ENCODE results near the gene HES2. TPM values are rescaled to one million over a fixed set of nuclear protein-coding genes. Genes with fewer than 3 reads are reported as not detected.
A peak's percentile ranks its signal among the peaks of the same experiment; 100 is the strongest.

The HES2 gene
- total RNA-seq, 4 donors from 2014 or later, result 10.5 to 38.8 (median 25.4) TPM

DNA sequence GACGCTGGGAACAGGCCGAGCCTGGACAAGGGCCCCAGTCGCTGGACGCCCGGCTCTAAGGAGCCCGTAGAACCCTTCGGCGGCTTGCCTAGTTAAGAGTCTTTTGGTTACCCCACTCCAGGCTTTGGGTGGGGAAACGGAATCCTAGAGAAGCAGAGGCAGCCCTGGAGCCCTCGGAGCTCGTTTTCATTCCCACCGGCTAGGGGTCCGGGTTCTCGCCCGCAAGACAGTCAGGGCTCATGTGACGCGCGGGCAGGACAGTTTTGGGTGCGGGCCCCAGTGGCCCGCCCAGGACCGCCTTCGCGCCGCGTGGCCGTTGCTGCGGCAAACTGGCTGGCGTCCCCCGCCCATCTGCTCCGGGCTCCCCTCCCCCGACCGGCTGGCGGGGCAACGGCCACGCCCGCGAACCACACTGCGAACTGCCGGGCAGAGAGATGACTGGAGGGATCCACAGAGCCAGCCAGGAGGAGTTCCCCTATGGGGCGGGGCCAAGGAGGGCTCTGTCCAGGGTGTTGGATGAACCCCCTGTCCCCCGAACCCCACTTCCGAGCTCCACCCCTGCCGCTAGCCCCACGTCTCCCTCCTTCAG, 829 bp upstream of the HES2 start:
- TF ChIP-seq POLR2AphosphoS5 (IDR thresholded peaks at IDR 0.05) (peak in 2 of 3 donors; percentile 17 to 18), POLR2A (IDR thresholded peaks at IDR 0.05) (no peak), EP300 (IDR thresholded peaks at IDR 0.05; ENCODE audit: low read depth) (no peak)
- TF ChIP-seq, protein P1, sequence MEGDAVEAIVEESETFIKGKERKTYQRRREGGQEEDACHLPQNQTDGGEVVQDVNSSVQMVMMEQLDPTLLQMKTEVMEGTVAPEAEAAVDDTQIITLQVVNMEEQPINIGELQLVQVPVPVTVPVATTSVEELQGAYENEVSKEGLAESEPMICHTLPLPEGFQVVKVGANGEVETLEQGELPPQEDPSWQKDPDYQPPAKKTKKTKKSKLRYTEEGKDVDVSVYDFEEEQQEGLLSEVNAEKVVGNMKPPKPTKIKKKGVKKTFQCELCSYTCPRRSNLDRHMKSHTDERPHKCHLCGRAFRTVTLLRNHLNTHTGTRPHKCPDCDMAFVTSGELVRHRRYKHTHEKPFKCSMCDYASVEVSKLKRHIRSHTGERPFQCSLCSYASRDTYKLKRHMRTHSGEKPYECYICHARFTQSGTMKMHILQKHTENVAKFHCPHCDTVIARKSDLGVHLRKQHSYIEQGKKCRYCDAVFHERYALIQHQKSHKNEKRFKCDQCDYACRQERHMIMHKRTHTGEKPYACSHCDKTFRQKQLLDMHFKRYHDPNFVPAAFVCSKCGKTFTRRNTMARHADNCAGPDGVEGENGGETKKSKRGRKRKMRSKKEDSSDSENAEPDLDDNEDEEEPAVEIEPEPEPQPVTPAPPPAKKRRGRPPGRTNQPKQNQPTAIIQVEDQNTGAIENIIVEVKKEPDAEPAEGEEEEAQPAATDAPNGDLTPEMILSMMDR (IDR thresholded peaks at IDR 0.05), result no peak
- peaks cover 16 to 58% (median 56%) of the 10 kb centered on the region in 4 donors for H3K4me1 ChIP-seq
- in situ Hi-C loops (cut with MboI; ENCODE audit: low pct_ligation_motif_present in 1 of 4, low pct_unique_long_range_greater_than_20kb in 1 of 4, low sequenced_read_pairs in 3 of 4), result loop anchor here in 1 of 4 donors (25.0 kb wide), 1 partner anchor 183 kb away; the partner anchor contains the start of genes HES3 and ICMT
- no peaks in the 10 kb centered on the region for H3K9me3 ChIP-seq
- peaks cover 91% of the 10 kb centered on the region for H3K27me3 ChIP-seq
- H3K4me3 ChIP-seq, result peak overlapping the region in 2 of 4 donors; percentile 51 to 56
- H3K27ac ChIP-seq, result peak overlapping the region in 3 of 4 donors; percentile 72 to 84 (median 81)
- intact Hi-C loops (cut with DNase I; ENCODE audit: low total_unique reads), result no loop called here
- 8% methylated on average over 36 of the region's 44 CpGs; no CpG with 5 or more reads in 1 of the 2 donors for WGBS, 2 donors (ENCODE audit: low coverage in 1 of 2)
- peak; percentile 71 for DNase-seq
- no peaks in the 10 kb centered on the region for H3K36me3 ChIP-seq

DNA sequence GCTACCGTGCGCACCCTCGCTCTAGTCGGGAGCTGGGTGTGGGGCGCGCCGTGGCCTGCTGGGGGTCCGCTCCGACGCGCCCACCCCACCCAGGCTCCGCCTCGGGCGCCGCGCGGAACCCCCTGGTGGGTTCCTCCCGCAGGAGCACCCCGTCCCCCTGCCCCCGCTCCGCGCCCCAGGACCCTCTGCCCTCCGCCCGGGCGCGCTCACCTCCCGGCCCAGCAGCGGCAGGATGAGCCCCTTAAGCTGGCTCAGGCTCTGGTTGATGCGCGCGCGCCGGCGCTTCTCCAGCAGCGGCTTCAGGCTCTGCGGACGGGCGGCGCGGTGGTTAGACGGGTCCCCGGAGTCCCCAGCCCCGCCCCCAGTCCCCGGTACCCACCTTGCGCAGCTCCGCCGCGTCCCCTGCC, 319 bp downstream of the HES2 start:
- WGBS, 2 donors (ENCODE audit: low coverage in 1 of 2), result 3% methylated on average over 27 of the region's 48 CpGs; no CpG with 5 or more reads in 1 of the 2 donors
- in situ Hi-C loops (cut with MboI; ENCODE audit: low pct_ligation_motif_present in 1 of 4, low pct_unique_long_range_greater_than_20kb in 1 of 4, low sequenced_read_pairs in 3 of 4), result loop anchor here in 1 of 4 donors (25.0 kb wide), 1 partner anchor 182 kb away; the partner anchor contains the start of genes HES3 and ICMT
- TF ChIP-seq POLR2A (IDR thresholded peaks at IDR 0.05) (no peak), EP300 (IDR thresholded peaks at IDR 0.05; ENCODE audit: low read depth) (no peak), POLR2AphosphoS5 (IDR thresholded peaks at IDR 0.05) (no peak)
- TF ChIP-seq, protein P1 (IDR thresholded peaks at IDR 0.05), result no peak
- Histone ChIP-seq H3K4me3 (peak overlapping the region; percentile 19 to 56 (median 41)), H3K27ac (peak overlapping the region; percentile 63 to 84 (median 76)), H3K27me3 (peaks cover 91% of the 10 kb centered on the region), H3K9me3 (no peaks in the 10 kb centered on the region), H3K4me1 (peaks cover 22 to 60% (median 56%) of the 10 kb centered on the region in 4 donors), H3K36me3 (no peaks in the 10 kb centered on the region)
- intact Hi-C loops (cut with DNase I; ENCODE audit: low total_unique reads), result loop anchor here (5.0 kb wide), 1 partner anchor 647 kb away; no protein-coding TSS in a partner anchor
- DNase-seq, result no peak

DNA sequence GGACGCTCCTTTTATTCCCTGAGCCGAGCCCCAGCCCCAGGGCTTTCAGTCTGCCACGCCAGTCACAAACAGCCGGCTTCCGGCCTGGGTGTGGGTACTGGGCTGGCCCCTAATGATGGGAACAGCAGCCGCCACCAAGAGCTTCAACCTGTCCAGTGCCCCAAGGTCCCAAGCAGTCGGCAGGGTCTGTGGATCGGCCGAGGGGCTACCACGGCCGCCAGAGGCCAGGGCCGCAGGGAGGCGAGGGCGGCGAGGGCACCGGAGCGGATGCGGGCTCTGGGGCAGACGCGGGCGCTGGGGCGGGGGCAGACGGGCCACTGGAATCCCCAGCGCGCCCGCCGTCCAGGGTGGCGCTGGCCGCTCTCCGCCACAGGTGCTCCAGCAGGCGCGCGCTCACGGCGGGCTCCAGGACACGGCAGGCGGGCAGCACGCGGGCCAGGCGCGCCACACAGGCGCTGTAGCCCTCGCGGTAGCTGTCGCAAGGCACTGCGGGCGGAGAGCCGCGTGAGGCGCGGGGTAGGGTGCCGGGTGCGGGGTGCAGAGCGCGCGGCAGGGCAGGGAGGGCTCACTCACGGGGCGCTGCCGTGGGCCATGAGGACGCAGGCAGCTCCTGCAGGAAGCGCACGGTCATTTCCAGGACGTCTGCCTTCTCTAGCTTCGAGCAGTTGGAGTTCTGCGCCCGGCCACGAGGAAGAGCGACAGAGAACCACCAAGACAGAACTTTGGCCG, 887 bp downstream of the HES2 start:
- intact Hi-C loops (cut with DNase I; ENCODE audit: low total_unique reads) (loop anchor here (5.0 kb wide), 1 partner anchor 647 kb away; no protein-coding TSS in a partner anchor), in situ Hi-C loops (cut with MboI; ENCODE audit: low pct_ligation_motif_present in 1 of 4, low pct_unique_long_range_greater_than_20kb in 1 of 4, low sequenced_read_pairs in 3 of 4) (loop anchor here in 1 of 4 donors (25.0 kb wide), 1 partner anchor 182 kb away; the partner anchor contains the start of genes HES3 and ICMT)
- Histone ChIP-seq H3K27ac (peak overlapping the region; percentile 63 to 84 (median 76)), H3K9me3 (no peaks in the 10 kb centered on the region), H3K27me3 (peaks cover 91% of the 10 kb centered on the region), H3K36me3 (no peaks in the 10 kb centered on the region), H3K4me1 (peaks cover 18 to 59% (median 56%) of the 10 kb centered on the region in 4 donors), H3K4me3 (peak overlapping the region in 3 of 4 donors; percentile 31 to 56 (median 51))
- DNase-seq, result peak; percentile 44
- WGBS, 2 donors (ENCODE audit: low coverage in 1 of 2), result 21% methylated on average over 39 of the region's 69 CpGs; no CpG with 5 or more reads in 1 of the 2 donors
- TF ChIP-seq EP300 (IDR thresholded peaks at IDR 0.05; ENCODE audit: low read depth), result no peak
- TF ChIP-seq POLR2A (IDR thresholded peaks at IDR 0.05), result no peak
- no peak for TF ChIP-seq POLR2AphosphoS5 (IDR thresholded peaks at IDR 0.05)
- TF ChIP-seq, protein P1 (IDR thresholded peaks at IDR 0.05), result no peak

Measured in transverse colon (tissue), 4 donors.